ENCODE data around the gene XRCC3. TPM values are rescaled to one million over a fixed set of nuclear protein-coding genes. Genes with fewer than 3 reads are reported as not detected.
A peak's percentile ranks its signal among the peaks of the same experiment; 100 is the strongest.

XRCC3 gene
- total and polyA plus RNA-seq, 4 donors: 1.0 to 8.6 (median 5.2) TPM

GRCh38 chr14:103740991-103741689 lies 25.9 kb upstream of the XRCC3 start:
- no peak overlapping the region for H3K27ac ChIP-seq (ENCODE audit: low read depth in 1 of 2, low read length in 2 of 2)
- no peaks in the 10 kb centered on the region for H3K9me3 ChIP-seq (ENCODE audit: control insufficient read depth, low read length)
- no peak for ATAC-seq (ENCODE audit: low FRiP score)
- 87 to 88% methylated on average over 14 of the region's 14 CpGs for WGBS, 2 donors
- H3K4me3 ChIP-seq (ENCODE audit: low read length in 2 of 2): no peak overlapping the region
- H3K36me3 ChIP-seq (ENCODE audit: control insufficient read depth in 1 of 2, insufficient read depth in 2 of 2, low read length in 1 of 2): no peaks in the 10 kb centered on the region
- intact Hi-C loops (cut with DNase I): no loop called here
- DNase-seq: peak in 1 of 2 donors; percentile 37
- H3K4me1 ChIP-seq (ENCODE audit: control insufficient read depth in 1 of 2, insufficient read depth in 2 of 2, low read length in 2 of 2): no peaks in the 10 kb centered on the region
- H3K27me3 ChIP-seq (ENCODE audit: control insufficient read depth in 1 of 2, insufficient read depth in 2 of 2, low read length in 1 of 2): no peaks in the 10 kb centered on the region

GRCh38 chr14:103739793-103740501 lies 24.7 kb upstream of the XRCC3 start:
- Histone ChIP-seq H3K36me3 (ENCODE audit: control insufficient read depth in 1 of 2, insufficient read depth in 2 of 2, low read length in 1 of 2) (no peaks in the 10 kb centered on the region), H3K9me3 (ENCODE audit: control insufficient read depth, low read length) (no peaks in the 10 kb centered on the region), H3K27me3 (ENCODE audit: control insufficient read depth in 1 of 2, insufficient read depth in 2 of 2, low read length in 1 of 2) (no peaks in the 10 kb centered on the region), H3K4me3 (ENCODE audit: low read length in 2 of 2) (no peak overlapping the region), H3K27ac (ENCODE audit: low read depth in 1 of 2, low read length in 2 of 2) (no peak overlapping the region), H3K4me1 (ENCODE audit: control insufficient read depth in 1 of 2, insufficient read depth in 2 of 2, low read length in 2 of 2) (no peaks in the 10 kb centered on the region)
- 96% methylated on average over 30 of the region's 30 CpGs for WGBS, 2 donors
- ATAC-seq (ENCODE audit: low FRiP score) (no peak), DNase-seq (peak in 1 of 2 donors; percentile 72)
- intact Hi-C loops (cut with DNase I): no loop called here

DNA sequence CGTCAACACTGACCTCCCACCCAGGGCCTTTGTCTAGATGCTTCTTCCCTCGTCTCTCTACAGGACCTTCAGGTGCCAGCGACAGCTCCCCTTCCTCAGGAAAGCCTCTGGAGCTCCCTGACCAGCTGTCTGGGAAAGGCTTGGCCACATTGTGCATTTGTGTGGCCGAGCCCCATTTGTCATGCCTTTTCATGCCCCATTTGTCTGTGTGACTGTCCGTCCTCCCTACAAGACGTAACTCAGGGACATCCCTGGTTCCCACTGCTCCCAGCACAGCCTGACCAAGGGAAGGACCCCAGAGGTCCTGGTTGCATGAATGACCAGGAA lies 24.2 kb upstream of the XRCC3 start:
- intact Hi-C loops (cut with DNase I): no loop called here
- H3K27ac ChIP-seq (ENCODE audit: low read depth in 1 of 2, low read length in 2 of 2): no peak overlapping the region

DNA sequence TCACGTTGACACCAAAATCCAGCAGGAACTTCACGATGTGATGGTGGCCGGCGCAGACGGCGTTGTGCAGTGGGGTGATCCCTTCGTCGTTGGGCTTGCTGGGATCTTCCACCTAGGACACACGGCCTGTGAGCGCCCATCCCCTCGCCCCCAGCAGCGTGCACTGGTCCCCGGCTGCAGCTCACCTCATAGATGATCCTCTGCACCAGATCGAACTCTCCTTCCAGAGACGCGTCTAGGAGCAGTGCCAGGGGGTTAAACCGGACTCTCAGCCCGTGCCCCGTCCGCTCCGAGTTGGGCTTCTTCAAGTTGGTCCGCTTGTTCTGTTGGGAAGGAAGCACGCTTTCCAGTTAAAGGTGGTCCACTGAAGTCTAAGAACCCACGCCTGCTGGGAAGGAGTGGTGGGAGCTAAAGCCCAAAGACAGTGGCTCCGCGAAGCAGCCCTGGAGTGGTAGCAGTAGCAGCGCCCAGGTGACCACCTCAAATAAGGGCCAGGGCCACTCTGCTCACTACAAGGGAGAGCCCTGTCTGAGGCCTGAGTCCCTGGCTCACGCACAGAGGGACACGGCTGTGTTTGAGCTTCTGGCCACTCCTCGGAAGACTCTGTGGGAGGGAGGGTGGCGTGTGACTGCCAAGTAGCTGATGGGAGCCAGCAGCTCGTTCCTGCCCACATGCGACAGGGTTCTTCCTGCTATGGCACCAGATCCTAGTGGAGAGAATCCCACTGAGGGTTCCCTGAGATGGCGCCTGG lies 23.6 kb upstream of the XRCC3 start:
- DNase-seq (peak in 1 of 2 donors; percentile 70), ATAC-seq (ENCODE audit: low FRiP score) (no peak)
- WGBS, 2 donors: 79% methylated on average over 34 of the region's 34 CpGs
- Histone ChIP-seq H3K36me3 (ENCODE audit: control insufficient read depth in 1 of 2, insufficient read depth in 2 of 2, low read length in 1 of 2) (no peaks in the 10 kb centered on the region), H3K9me3 (ENCODE audit: control insufficient read depth, low read length) (no peaks in the 10 kb centered on the region), H3K27me3 (ENCODE audit: control insufficient read depth in 1 of 2, insufficient read depth in 2 of 2, low read length in 1 of 2) (no peaks in the 10 kb centered on the region), H3K4me3 (ENCODE audit: low read length in 2 of 2) (no peak overlapping the region), H3K27ac (ENCODE audit: low read depth in 1 of 2, low read length in 2 of 2) (no peak overlapping the region), H3K4me1 (ENCODE audit: control insufficient read depth in 1 of 2, insufficient read depth in 2 of 2, low read length in 2 of 2) (no peaks in the 10 kb centered on the region)
- intact Hi-C loops (cut with DNase I): no loop called here

More for the DNA sequence above, 24.2 kb upstream of the XRCC3 start:
- no peaks in the 10 kb centered on the region for H3K9me3 ChIP-seq (ENCODE audit: control insufficient read depth, low read length)
- H3K27me3 ChIP-seq (ENCODE audit: control insufficient read depth in 1 of 2, insufficient read depth in 2 of 2, low read length in 1 of 2): no peaks in the 10 kb centered on the region
- no peak for ATAC-seq (ENCODE audit: low FRiP score)
- WGBS, 2 donors: 92 to 95% methylated on average over 6 of the region's 6 CpGs
- H3K4me3 ChIP-seq (ENCODE audit: low read length in 2 of 2): no peak overlapping the region
- no peaks in the 10 kb centered on the region for H3K36me3 ChIP-seq (ENCODE audit: control insufficient read depth in 1 of 2, insufficient read depth in 2 of 2, low read length in 1 of 2)
- H3K4me1 ChIP-seq (ENCODE audit: control insufficient read depth in 1 of 2, insufficient read depth in 2 of 2, low read length in 2 of 2): no peaks in the 10 kb centered on the region
- no peak for DNase-seq

DNA sequence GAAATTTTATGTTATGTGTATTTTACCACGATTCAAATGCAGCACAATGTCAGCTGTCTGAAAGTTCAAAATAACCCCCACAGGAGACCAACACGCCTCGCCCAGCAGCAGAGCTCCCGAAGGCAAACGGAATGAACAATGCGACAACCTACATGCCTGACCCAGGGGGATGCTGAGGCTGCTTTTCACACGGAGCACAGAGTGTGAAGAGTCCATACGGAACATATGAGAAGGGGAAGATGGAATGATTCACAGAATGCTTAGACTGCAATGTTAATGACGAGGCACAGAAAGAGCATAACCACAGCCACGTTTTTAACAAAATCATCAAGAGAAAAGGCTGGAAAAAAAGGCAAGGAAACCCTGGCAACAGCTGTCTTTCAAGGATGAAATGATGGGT lies 22.9 kb upstream of the XRCC3 start:
- no peaks in the 10 kb centered on the region for H3K9me3 ChIP-seq (ENCODE audit: control insufficient read depth, low read length)
- intact Hi-C loops (cut with DNase I): no loop called here
- no peak for DNase-seq
- no peak for ATAC-seq (ENCODE audit: low FRiP score)
- no peaks in the 10 kb centered on the region for H3K36me3 ChIP-seq (ENCODE audit: control insufficient read depth in 1 of 2, insufficient read depth in 2 of 2, low read length in 1 of 2)
- no peak overlapping the region for H3K4me3 ChIP-seq (ENCODE audit: low read length in 2 of 2)
- H3K27ac ChIP-seq (ENCODE audit: low read depth in 1 of 2, low read length in 2 of 2): no peak overlapping the region
- H3K27me3 ChIP-seq (ENCODE audit: control insufficient read depth in 1 of 2, insufficient read depth in 2 of 2, low read length in 1 of 2): no peaks in the 10 kb centered on the region
- WGBS, 2 donors: 87 to 89% methylated on average over 10 of the region's 10 CpGs
- H3K4me1 ChIP-seq (ENCODE audit: control insufficient read depth in 1 of 2, insufficient read depth in 2 of 2, low read length in 2 of 2): no peaks in the 10 kb centered on the region

DNA sequence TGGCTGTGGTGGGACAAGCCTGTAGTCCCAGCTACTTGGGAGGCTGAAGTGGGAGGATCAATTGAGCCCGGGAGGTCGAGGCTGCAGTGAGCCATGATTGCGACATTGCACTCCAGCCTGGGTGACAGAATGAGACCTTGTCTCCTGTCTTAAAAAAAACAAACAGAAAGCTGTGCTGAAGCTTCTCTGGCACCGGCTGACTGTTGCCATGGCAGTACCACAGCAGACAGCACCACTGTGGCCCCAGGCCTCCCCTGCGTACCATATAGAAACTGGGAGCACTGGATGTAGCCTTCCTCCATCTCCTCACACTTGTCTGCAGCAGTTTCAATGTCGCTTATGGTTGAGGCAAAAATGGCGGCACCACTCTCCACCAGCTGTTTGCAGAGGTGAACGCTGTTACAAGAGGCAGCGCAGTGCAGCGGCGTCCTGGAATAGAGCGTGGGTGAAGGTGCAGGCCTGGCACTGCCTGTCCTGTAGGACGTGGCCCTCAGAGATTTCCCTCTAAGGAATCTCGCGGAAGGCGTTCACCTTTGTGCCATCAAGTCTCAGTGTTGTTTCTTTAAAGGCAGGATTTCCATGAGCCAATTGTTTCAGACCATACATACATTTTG lies 22.3 kb upstream of the XRCC3 start:
- intact Hi-C loops (cut with DNase I): no loop called here
- peaks cover under 1 to 2% of the 10 kb centered on the region in 2 donors for H3K36me3 ChIP-seq (ENCODE audit: control insufficient read depth in 1 of 2, insufficient read depth in 2 of 2, low read length in 1 of 2)
- ATAC-seq (ENCODE audit: low FRiP score): no peak

DNA sequence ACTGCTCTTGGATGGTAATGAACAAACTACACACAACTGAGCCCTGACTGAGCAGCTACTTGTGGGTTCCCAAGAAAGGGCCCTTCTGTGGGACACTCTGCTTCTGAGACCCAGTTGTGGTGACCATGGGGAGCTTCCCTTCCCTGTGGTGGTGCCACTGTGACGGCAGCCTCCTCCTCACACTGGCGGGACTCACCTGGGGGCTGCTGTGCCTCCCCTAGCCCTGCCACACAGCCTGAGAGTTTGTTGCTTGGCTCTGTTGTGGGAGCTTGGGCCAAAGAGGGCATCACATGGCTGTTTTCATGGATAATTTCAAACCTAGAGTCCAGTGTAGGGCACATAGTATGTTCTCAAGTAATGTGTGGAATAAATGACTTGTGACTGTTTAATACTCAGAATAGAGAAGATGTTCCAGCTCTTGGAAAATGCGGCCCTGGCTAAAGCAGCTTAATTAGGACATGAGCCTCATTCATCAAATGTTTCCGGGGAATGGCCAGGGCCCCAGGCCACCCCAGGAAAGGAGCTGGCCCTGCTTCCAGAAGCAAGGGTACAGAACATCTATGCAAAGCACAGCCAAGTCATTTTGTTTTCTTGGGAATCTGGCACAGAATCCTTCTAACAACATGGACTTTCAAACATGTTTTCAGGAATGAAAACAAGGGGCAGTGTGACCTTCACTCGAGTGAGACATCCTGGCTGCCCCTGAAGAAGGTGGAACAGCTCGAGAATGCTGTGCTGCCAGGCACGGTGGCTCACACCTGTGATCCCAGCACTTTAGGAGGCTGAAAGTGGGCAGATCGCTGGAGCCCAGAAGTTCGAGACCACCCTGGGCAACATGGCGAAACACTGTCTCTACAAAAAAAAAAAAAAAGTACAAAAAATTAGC lies 21.5 kb upstream of the XRCC3 start:
- Histone ChIP-seq H3K9me3 (ENCODE audit: control insufficient read depth, low read length) (no peaks in the 10 kb centered on the region), H3K27me3 (ENCODE audit: control insufficient read depth in 1 of 2, insufficient read depth in 2 of 2, low read length in 1 of 2) (no peaks in the 10 kb centered on the region), H3K4me3 (ENCODE audit: low read length in 2 of 2) (no peak overlapping the region), H3K36me3 (ENCODE audit: control insufficient read depth in 1 of 2, insufficient read depth in 2 of 2, low read length in 1 of 2) (peaks cover 3% of the 10 kb centered on the region in 2 donors), H3K27ac (ENCODE audit: low read depth in 1 of 2, low read length in 2 of 2) (peak overlapping the region; percentile 58 to 86), H3K4me1 (ENCODE audit: control insufficient read depth in 1 of 2, insufficient read depth in 2 of 2, low read length in 2 of 2) (no peaks in the 10 kb centered on the region)
- peak in 1 of 2 donors; percentile 52 for DNase-seq
- ATAC-seq (ENCODE audit: low FRiP score): peak; percentile 58
- intact Hi-C loops (cut with DNase I): no loop called here
- WGBS, 2 donors: 42 to 43% methylated on average over 10 of the region's 10 CpGs

More for the DNA sequence above, 22.3 kb upstream of the XRCC3 start:
- Histone ChIP-seq H3K4me3 (ENCODE audit: low read length in 2 of 2) (no peak overlapping the region), H3K27me3 (ENCODE audit: control insufficient read depth in 1 of 2, insufficient read depth in 2 of 2, low read length in 1 of 2) (no peaks in the 10 kb centered on the region), H3K9me3 (ENCODE audit: control insufficient read depth, low read length) (no peaks in the 10 kb centered on the region), H3K4me1 (ENCODE audit: control insufficient read depth in 1 of 2, insufficient read depth in 2 of 2, low read length in 2 of 2) (no peaks in the 10 kb centered on the region), H3K27ac (ENCODE audit: low read depth in 1 of 2, low read length in 2 of 2) (peak overlapping the region in 1 of 2 donors; percentile 4)
- DNase-seq: peak in 1 of 2 donors; percentile 69
- WGBS, 2 donors: 95 to 96% methylated on average over 16 of the region's 16 CpGs
